Naive thymus-derived CD8-positive, alpha-beta T cell (primary cell): ENCODE results near the gene KIAA0513. TPM values are rescaled to one million over a fixed set of nuclear protein-coding genes. Genes with fewer than 3 reads are reported as not detected.

Experiments used
- ATAC-seq, 2 donors: fragments of 150-1000 bp; cut with Tn5 transposase in 1 of 2; sonication (Bioruptor Pico), chemical (Tn5 transposase) in 1 of 2; 1 replicate in 1 of 2; 2 replicates in 1 of 2; pipeline ENCODE4 v1.10.0; 2021; ENCODE audit warnings: mild to moderate bottlenecking in 2 of 2, moderate library complexity in 2 of 2
- POLR2A ChIA-PET: fragments of 350-600 bp; sonication (Branson Sonifier 250); formaldehyde crosslinking; loops from one replicate; lab custom pipeline; 2021; ENCODE audit warnings: antibody characterized with exemption; lab: Charles Lee
- DNase-seq, 10 donors: peaks; one replicate each; pipeline versions ENCODE4 v3.0.0 to v3.0.0-alpha.2; 2020 to 2022
- H3K27ac Mint-ChIP-seq, 10 donors: one replicate each; pipeline ENCODE4 v1.8.0; 2020 to 2022; ENCODE audit warnings: mild to moderate bottlenecking in 10 of 10, mixed read lengths in 10 of 10, moderate library complexity in 4 of 10, inconsistent platforms in 1 of 10
- H3K27me3 Mint-ChIP-seq, 5 donors: one replicate each; pipeline ENCODE4 v1.8.0; 2021 to 2022; ENCODE audit warnings: mixed read lengths in 5 of 5
- H3K36me3 Mint-ChIP-seq, 3 donors: one replicate each; pipeline ENCODE4 v1.8.0; 2020 to 2022; ENCODE audit warnings: mixed read lengths in 3 of 3, mild to moderate bottlenecking in 2 of 3, inconsistent platforms in 1 of 3
- H3K4me1 Mint-ChIP-seq, 4 donors: one replicate each; pipeline ENCODE4 v1.8.0; 2021 to 2022; ENCODE audit warnings: mixed read lengths in 4 of 4
- H3K4me3 Mint-ChIP-seq, 10 donors: one replicate each; pipeline ENCODE4 v1.8.0; 2020 to 2022; ENCODE audit warnings: mild to moderate bottlenecking in 10 of 10, mixed read lengths in 10 of 10, moderate library complexity in 6 of 10, inconsistent platforms in 1 of 10
- H3K9me3 Mint-ChIP-seq, 9 donors: one replicate each; pipeline ENCODE4 v1.8.0; 2020 to 2022; ENCODE audit warnings: mixed read lengths in 9 of 9, mild to moderate bottlenecking in 3 of 9, inconsistent platforms in 1 of 9, moderate library complexity in 1 of 9
- polyA plus RNA-seq, 3 donors: library from polyadenylated mRNA; unstranded; fragments of 300-500 nt; fragmentation: Illumina TruSeq; gene quantifications; one replicate each; pipeline ENCODE4 v1.2.3, GENCODE V29; 2021
- total RNA-seq, 8 experiments: library from RNA in 2 of 8; stranded (reverse) in 2 of 8; gene quantifications; one replicate each; pipeline ENCODE4 v1.2.3 and lab custom pipeline; 2021 to 2026

The KIAA0513 gene
- total and polyA plus RNA-seq, 5 experiments from 2014 or later: 4.5 to 15.1 (median 12.1) TPM

DNA sequence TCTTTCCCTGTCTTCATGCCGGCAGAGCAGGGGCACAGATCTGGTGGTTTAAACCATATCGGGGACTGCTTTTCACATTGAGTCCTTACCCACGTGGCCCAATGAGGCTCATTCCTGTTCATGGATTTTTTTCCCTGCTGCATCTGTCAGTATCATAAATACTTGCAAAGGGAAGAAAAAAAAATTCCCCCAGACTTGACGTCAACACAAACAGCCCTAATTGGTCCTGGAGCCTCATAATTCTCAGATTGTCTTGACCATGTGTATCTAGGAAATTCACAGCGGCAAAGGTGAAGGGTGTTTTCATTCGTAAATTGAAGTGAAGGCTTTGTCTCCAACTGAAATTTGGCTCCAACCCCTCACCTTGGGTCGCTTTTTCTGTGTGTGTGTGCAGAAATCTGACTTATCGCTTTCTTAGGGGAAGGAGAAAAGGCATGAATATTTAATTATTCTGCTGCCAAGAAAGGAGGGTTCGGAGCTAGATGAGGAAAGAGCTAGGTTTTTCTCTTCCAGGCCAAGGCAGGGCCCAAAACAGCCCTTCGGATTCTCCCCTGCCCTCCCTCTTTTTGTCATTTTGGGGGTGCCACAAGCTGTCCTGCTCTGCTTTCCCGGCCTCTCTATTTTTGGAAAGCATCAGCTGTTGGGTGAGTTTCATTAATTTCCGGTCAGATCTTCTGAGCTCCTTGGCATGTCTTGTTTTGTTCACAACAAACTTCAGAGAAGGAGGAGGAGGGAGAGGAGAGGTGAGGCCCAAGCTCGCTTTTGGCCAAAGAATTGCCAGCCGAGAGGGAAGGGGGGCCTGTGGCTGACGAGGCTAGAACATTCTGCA lies 102.5 kb downstream of the KIAA0513 start:
- H3K27ac Mint-ChIP-seq: no peak overlapping the region
- no peak overlapping the region for H3K4me3 Mint-ChIP-seq
- POLR2A ChIA-PET: no interaction called here
- no peaks in the 10 kb centered on the region for H3K9me3 Mint-ChIP-seq
- DNase-seq (no peak), ATAC-seq (no peak)
- no peaks in the 10 kb centered on the region for H3K36me3 Mint-ChIP-seq
- peaks cover 2 to 11% (median 4%) of the 10 kb centered on the region in 4 donors for H3K4me1 Mint-ChIP-seq
- H3K27me3 Mint-ChIP-seq: peaks cover 0 to 2% (median 0%) of the 10 kb centered on the region in 5 donors

DNA sequence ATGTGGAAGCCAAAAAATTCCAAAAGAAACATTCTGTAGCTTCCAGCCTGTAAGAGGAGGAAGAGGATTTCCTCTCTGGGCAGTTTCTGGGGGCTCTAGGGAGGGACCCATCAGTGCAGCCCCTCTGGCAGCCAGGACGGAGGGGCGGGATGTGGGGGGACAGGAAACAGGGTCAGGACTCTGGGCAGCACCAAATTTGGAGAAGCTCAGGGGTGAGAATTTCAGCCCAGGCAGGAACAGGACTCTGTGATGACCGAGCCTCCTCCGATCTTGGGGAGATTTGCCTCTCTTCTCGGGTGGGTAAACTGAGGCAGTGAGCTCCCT lies 103.1 kb downstream of the KIAA0513 start:
- POLR2A ChIA-PET: no interaction called here
- no peak for DNase-seq

DNA sequence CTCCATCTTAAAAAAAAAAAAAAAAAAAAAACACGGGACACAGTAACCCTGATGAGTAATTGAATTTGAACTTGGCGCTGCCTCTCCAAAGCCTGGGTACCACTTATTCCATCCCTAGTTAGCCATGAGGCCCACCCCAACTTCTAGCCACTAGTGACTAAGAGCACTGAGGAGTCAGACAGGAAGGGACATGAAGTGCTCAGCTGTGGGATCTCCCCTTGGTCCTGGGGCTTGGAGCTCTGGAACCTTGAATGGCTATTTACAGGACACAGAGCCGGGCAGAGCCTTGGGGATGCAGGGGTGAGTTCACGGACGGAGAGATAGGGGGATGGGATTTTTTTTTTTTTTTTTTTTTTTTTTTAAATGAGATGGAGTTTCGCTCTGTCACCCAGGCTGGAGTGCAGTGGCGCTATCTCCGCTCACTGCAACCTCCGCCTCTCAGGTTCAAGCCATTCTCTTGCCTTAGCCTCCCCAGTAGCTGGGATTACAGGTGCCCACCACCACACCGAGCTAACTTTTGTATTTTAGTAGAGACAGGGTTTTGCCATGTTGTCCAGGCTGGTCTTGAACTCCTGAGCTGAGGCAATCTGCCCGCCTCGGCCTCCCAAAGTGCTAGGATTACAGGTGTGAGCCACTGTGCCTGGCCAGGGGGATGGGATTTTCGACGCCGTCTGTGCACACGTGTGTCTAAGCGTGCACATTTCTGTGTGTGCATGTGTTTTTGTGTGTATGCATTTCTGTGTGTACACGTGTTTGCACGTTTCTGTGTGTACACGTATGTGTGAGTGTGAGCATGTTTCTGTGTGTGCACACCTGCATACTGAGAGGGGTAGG lies 105.1 kb downstream of the KIAA0513 start:
- no peak overlapping the region for H3K4me3 Mint-ChIP-seq
- DNase-seq (no peak), ATAC-seq (no peak)
- no peaks in the 10 kb centered on the region for H3K36me3 Mint-ChIP-seq
- peaks cover 2 to 11% (median 7%) of the 10 kb centered on the region in 4 donors for H3K4me1 Mint-ChIP-seq
- peaks cover under 1 to 22% (median 7%) of the 10 kb centered on the region in 5 donors for H3K27me3 Mint-ChIP-seq
- no peaks in the 10 kb centered on the region for H3K9me3 Mint-ChIP-seq
- H3K27ac Mint-ChIP-seq: no peak overlapping the region
- POLR2A ChIA-PET: interaction anchor here (0.7 kb wide), 1 partner anchor 297 kb away, joined by 5 read pairs; no protein-coding TSS in a partner anchor

More for the DNA sequence above, 103.1 kb downstream of the KIAA0513 start:
- H3K27me3 Mint-ChIP-seq: peaks cover 0 to 2% (median 0%) of the 10 kb centered on the region in 5 donors
- H3K9me3 Mint-ChIP-seq: no peaks in the 10 kb centered on the region
- ATAC-seq: no peak
- H3K4me1 Mint-ChIP-seq: peaks cover 2 to 11% (median 4%) of the 10 kb centered on the region in 4 donors
- no peaks in the 10 kb centered on the region for H3K36me3 Mint-ChIP-seq
- peak overlapping the region in 1 of 10 donors; percentile 13 for H3K27ac Mint-ChIP-seq
- no peak overlapping the region for H3K4me3 Mint-ChIP-seq

DNA sequence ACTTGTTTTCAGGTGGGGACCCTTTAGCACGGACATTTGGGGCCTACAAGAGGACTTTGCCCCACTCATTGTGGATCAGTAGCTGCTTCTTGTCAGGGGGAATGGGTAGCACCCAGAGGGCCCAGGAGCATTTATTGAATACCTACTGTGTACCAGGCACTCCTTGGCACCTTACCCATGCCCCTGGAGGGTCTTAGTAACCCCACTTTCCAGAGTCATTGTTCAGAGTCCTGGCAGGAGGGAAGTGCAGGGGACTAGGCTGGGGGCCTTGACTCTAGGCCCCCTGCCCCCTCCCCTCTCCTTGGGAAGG lies 105.7 kb downstream of the KIAA0513 start:
- no peak overlapping the region for H3K4me3 Mint-ChIP-seq
- H3K4me1 Mint-ChIP-seq: peaks cover 7 to 16% (median 13%) of the 10 kb centered on the region in 4 donors
- H3K36me3 Mint-ChIP-seq: no peaks in the 10 kb centered on the region
- ATAC-seq (no peak), DNase-seq (no peak)
- H3K27me3 Mint-ChIP-seq: peaks cover 5 to 28% (median 13%) of the 10 kb centered on the region in 5 donors
- no peaks in the 10 kb centered on the region for H3K9me3 Mint-ChIP-seq
- H3K27ac Mint-ChIP-seq: no peak overlapping the region
- POLR2A ChIA-PET: interaction anchor here (0.7 kb wide), 1 partner anchor 298 kb away, joined by 5 read pairs; no protein-coding TSS in a partner anchor

DNA sequence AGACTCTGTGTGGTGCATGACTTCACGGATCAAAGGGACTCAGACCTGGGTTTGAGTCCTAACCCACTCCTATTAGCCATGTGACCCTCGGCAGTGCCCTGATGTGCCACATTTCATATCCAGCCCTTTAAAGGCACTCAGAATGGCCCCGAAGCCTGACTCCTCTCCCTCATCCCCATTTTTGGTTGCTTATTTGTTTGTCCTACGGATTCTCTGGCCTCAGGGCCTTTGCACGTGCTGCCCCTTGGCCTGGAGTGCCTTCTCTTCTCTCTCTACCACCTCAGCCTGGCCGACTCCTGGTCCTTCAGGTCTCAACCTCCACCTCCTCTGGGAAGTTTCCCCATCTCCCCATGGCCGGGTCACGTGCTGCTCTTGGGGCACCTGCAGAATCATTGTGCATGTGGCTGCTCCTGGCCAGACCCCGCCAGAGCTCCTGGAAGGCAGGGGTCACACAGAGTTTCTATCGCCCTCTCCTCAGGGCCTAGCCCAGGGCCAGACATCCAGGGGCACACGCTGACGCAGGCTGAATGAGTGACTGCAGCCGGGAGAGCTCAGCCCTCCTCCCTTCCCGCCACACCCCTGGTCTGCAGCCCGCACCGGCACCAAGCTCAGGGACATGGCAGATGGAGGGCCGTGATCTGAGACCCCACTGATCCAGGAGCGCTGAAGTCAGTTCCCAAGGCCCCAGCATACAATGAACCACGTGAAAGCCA lies 106.6 kb downstream of the KIAA0513 start:
- ATAC-seq (no peak), DNase-seq (no peak)
- Mint-ChIP-seq H3K4me3 (no peak overlapping the region), H3K36me3 (no peaks in the 10 kb centered on the region), H3K27me3 (peaks cover 8 to 38% (median 22%) of the 10 kb centered on the region in 5 donors), H3K27ac (peak overlapping the region in 1 of 10 donors; percentile 67), H3K9me3 (no peaks in the 10 kb centered on the region), H3K4me1 (peaks cover 7 to 19% (median 16%) of the 10 kb centered on the region in 4 donors)
- POLR2A ChIA-PET: no interaction called here

DNA sequence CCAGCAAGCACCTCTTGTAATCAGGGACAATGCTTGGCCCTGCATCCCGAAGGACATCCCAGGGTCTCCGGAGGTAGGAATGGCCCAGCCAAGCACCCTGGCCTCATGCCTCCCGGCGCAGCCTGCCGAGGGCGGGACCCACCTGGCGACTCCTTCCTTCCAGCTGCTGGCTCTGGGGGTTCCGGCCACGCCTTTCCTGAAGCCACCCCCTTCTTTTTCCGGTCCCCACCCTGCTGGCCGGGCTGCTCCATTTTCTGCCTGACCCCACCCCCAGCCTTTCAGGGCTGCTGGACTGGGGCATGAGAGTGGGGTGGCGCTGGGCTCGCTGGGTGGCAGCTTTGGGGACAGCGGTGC lies 107.2 kb downstream of the KIAA0513 start:
- POLR2A ChIA-PET: interaction anchor here (0.6 kb wide), 1 partner anchor 117 kb away, joined by 4 read pairs; no protein-coding TSS in a partner anchor
- no peak for DNase-seq
- H3K4me3 Mint-ChIP-seq: no peak overlapping the region
- no peak for ATAC-seq
- no peaks in the 10 kb centered on the region for H3K9me3 Mint-ChIP-seq
- H3K27me3 Mint-ChIP-seq: peaks cover 13 to 43% (median 28%) of the 10 kb centered on the region in 5 donors
- H3K36me3 Mint-ChIP-seq: no peaks in the 10 kb centered on the region
- H3K4me1 Mint-ChIP-seq: peaks cover 10 to 19% (median 16%) of the 10 kb centered on the region in 4 donors
- H3K27ac Mint-ChIP-seq: no peak overlapping the region

DNA sequence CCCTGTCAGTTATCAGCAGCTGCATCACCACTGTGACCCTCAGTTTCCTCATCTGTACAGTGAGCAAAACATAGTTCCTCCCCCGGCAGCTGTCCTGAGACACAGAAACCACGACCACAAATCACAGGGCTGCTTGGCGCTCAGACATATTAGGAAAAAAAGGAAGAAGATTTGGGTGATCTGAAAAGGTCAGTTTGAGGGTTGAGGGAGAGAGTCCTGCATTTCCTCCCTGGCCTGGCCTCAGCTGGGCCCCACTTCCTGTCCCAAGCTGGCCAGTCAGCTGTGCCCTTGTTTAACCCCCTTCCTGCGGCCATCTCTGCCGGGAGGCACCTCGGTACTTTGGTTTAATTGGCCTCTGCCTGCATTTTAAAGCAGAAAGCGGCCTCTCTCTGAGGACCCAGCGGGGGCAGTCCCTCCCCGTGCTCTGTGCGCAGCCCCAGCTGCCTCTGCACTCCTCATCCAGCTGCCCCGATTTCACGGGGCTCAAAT lies 108.7 kb downstream of the KIAA0513 start:
- peak overlapping the region in 1 of 10 donors; percentile 53 for H3K27ac Mint-ChIP-seq
- POLR2A ChIA-PET: no interaction called here
- peaks cover 14 to 48% (median 29%) of the 10 kb centered on the region in 5 donors for H3K27me3 Mint-ChIP-seq
- H3K9me3 Mint-ChIP-seq: no peaks in the 10 kb centered on the region
- peaks cover 10 to 19% (median 16%) of the 10 kb centered on the region in 4 donors for H3K4me1 Mint-ChIP-seq
- H3K36me3 Mint-ChIP-seq: no peaks in the 10 kb centered on the region
- ATAC-seq (no peak), DNase-seq (no peak)
- peak overlapping the region in 2 of 10 donors; percentile 9 to 78 for H3K4me3 Mint-ChIP-seq

DNA sequence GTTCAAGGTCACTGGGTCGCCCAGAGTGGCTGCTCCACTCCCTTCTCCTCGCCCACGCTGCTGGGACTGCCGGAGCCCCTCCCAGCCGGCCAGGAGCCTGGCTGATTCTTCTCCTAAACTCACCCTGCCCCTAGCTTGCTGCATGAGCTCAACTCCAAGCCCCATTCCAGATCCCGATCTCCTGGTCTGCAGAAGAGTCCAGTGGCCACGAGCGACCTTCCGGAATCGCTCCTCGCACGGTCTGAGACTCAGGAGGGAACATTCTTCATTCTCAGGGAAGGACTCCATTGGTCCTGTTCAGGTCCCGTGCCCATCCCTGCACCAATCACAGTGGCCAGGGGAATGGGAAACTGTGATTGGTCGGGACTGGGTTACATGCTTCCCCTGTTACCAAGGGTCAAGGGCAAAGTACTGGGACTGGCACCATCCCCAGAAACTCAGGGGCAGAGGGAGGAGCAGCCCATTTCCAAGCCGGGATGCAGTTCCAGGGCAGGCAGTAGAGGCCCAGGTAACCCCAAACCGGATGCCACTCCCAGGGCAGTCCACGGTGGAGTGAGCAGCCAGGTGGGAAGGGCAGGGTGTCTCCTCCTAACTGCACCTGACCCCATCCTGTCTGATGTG lies 109.2 kb downstream of the KIAA0513 start:
- ATAC-seq: no peak
- Mint-ChIP-seq H3K9me3 (no peaks in the 10 kb centered on the region), H3K27ac (no peak overlapping the region), H3K36me3 (no peaks in the 10 kb centered on the region), H3K27me3 (peaks cover 14 to 48% (median 29%) of the 10 kb centered on the region in 5 donors), H3K4me3 (peak overlapping the region in 3 of 10 donors; percentile 9 to 78 (median 15)), H3K4me1 (peaks cover 10 to 19% (median 16%) of the 10 kb centered on the region in 4 donors)
- POLR2A ChIA-PET: no interaction called here
- no peak for DNase-seq

DNA sequence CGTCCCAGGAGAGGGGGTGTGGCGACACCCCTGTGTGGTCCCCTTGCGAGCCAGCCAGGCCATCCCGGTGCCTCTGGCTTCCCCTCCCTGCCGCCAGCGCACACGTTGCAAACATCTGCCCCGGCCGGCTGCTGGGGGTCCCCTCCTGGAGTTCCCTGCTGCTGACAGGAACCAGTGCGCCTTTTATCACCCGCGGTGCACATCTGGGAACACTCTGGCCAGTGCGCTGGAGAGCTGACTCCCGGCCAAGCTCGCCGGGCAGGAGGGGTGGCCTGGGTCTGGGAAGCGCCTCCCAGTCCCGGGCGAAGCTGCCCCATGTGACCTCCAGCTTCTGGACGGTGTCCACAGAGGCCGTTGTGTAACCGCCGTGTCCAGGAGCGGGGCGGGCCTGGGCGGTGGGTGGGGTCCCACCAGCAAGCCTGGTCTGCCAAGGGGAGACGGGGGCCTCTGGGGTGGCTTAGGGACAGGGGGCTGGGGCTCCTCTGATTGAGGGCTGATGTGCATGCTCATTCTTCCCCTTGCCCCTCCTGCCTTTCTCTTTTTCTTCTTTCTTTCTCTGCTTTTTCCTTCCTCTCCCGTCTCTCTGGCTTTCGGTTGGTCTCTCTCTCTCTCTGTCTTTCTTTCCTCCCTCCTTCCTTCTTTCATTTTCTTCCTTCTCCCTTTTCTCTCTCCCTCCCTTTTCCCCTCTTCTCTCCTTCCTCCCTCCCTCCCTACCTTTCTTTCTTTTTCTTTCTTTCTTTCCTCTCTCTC lies 109.9 kb downstream of the KIAA0513 start:
- POLR2A ChIA-PET: interaction anchor here (0.7 kb wide), 1 partner anchor 605 kb away, joined by 6 read pairs; no protein-coding TSS in a partner anchor
- Mint-ChIP-seq H3K4me1 (peaks cover 9 to 19% (median 16%) of the 10 kb centered on the region in 4 donors), H3K27me3 (peaks cover 14 to 48% (median 29%) of the 10 kb centered on the region in 5 donors), H3K27ac (peak overlapping the region in 1 of 10 donors; percentile 82), H3K9me3 (no peaks in the 10 kb centered on the region), H3K4me3 (peak overlapping the region in 5 of 10 donors; percentile 1 to 69 (median 26)), H3K36me3 (no peaks in the 10 kb centered on the region)
- ATAC-seq (no peak), DNase-seq (no peak)

DNA sequence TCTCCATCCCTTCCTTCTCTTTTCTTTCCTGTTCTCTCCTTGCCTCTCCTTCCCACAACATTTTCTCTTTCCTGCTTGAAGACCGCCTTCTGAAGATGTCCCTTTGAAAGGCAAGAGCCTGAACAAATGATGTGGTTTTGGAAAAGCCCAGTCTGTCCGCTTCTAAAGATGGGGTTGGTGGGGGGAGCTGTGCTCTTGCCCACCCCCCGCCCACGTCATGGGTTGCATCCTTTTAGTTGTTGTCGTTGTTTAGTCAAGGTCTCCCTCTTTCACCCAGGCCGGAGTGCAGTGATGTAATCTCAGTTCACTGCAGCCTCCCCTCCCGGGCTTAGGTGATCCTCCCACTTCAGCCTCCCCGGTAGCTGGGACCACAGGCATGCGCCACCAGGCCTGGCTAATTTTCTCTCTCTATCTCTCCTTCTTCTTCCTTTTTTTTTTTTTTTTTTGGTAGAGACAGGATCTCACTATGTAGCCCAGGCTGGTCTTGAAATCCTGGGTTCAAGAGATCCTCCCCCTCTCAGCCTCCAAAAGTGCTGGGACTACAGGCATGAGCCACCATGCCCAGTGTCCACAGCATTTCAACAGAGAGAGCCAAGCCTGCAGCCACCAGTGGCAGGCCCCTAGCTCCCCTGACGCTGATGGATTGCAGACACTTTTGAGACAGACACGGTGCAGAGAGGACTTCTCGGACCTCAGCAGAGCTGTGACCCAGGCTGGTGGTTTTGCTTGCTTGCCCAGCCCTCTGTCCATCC lies 110.7 kb downstream of the KIAA0513 start:
- POLR2A ChIA-PET: interaction anchor here (0.7 kb wide), 1 partner anchor 604 kb away, joined by 6 read pairs; no protein-coding TSS in a partner anchor
- H3K4me3 Mint-ChIP-seq: peak overlapping the region in 3 of 10 donors; percentile 12 to 69 (median 38)
- H3K27me3 Mint-ChIP-seq: peaks cover 14 to 48% (median 29%) of the 10 kb centered on the region in 5 donors
- DNase-seq: no peak
- H3K27ac Mint-ChIP-seq: peak overlapping the region in 2 of 10 donors; percentile 81 to 82
- H3K4me1 Mint-ChIP-seq: peaks cover 9 to 19% (median 16%) of the 10 kb centered on the region in 4 donors
- no peaks in the 10 kb centered on the region for H3K9me3 Mint-ChIP-seq
- ATAC-seq: no peak
- no peaks in the 10 kb centered on the region for H3K36me3 Mint-ChIP-seq
